HG02885 (cell line): Measurements from ENCODE around the gene DMD.

Experiments used
- ATAC-seq: cut with Tn5 transposase; IDR thresholded peaks from one replicate; pipeline ENCODE4 v1.9.1; 2021; ENCODE audit warnings: mild to moderate bottlenecking; ENCODE audit not compliant: unreplicated experiment, poor library complexity

DMD gene

DNA sequence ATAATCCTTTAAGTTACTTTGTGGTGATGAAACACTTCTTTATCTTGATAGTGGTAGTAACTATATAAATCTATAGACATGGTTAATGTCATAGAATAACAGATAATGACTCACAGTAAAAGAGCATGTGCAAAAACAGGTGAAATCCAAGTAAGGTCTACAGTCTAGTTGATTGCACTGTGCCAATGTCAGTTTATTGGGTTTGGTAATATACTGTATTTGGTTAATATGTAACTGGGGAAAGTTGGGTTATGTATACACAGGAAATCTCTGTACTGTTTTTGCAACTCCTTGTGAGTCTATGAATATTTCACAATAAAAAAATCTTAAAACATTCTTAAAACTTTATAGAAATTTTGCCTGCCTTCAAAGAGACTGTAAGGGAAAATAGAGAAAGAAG is 1071.9 kb downstream of the DMD start:
- no peak for ATAC-seq

DNA sequence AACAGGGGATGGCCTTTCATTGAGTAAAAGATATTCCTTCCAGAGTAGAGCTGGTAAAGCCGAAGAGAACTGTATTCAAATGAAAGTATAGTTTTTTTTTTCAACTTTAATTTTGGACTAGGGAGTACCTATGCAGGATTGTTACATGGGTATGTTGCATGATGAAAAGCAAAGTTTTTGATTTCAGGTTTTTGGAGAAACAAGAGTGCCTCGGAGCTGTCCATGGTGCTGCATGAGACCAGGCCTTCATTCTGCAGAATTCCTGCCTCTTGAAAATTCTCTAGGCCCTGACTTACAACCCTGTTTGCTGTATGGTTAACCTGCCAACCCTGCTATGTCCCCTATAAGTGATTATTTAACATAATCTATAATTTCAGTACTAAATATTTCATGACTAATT is 1073.8 kb downstream of the DMD start:
- no peak for ATAC-seq

DNA sequence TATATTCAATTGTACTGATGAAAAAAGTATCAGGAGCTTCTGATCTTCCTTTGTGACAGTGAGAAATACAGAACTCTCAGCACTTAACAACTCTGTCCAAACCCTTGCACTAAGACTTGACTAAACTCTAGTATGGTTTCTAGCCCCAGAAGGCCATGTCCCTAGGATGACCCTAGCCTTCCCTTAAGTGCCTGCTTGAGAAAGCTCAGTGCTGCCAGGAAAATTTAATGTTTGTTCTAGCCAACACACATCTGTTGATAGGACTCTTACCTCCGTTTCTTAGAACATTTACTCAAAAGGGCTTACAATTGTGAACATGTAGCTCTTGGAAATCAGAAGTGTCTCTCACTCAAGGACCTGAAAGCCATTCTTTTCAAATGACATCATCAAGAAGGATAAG is 1084.4 kb downstream of the DMD start:
- no peak for ATAC-seq

DNA sequence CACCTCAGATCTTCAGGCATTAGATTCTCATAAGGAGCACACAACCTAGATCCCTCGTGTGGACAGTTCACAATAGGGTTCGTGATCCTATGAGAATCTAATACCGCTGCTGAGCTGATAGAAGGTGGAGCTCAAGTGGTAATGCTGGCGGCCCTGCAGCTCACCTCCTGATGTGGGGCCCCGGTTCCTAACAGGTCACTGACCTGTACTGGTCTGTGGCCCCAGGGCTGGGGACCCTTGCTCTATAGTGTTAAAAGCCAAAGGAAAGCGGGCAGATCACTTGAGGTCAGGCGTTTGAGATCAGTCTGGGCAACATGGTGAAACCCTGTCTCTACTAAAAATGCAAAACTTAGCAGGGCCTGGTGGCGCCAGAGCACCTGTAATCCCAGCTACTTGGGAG is 1092.5 kb downstream of the DMD start:
- no peak for ATAC-seq

DNA sequence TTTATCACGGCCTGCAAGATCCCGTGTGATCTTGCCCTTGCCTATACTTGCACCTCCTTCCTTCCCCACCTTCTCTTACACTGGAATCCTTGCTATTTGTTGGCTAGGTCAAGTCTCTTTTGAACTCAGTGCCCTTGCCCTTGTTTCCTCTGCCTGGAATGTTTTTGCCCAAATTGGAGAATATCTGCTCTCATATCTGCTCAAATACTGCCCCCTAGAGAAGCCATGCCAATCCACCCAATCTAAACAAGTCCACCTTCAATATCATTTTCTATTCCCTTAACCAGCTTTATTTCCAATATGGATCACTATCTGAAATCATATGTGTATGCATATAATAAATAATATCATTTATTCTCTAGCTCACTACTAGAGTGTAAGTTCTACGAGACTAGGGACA is 1095.3 kb downstream of the DMD start:
- no peak for ATAC-seq

- no peak for ATAC-seq
Measured at GRCh38 chrX:32087663-32088062, 1123.7 kb downstream of the DMD start.

- no peak for ATAC-seq
Measured at GRCh38 chrX:32084757-32085156, 1126.6 kb downstream of the DMD start.

DNA sequence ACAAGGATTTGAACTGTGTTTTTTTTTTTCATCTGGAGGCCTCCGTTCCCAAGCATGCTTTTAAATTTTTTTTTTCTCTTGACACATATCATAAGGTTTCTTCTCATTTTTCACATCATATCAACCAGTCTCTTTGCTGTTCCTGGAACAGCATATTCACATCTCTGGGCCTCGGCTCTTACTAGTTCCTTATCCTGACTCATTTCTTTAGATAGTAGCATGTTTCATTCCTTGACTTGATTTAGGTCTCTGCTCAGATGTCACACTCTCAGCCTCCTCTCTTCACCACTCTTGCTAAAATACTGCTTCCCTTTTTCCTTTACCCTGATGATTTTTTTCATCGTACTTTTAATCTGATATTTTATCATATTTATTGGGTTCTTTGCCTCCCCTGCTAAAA is 1163.1 kb downstream of the DMD start:
- ATAC-seq: no peak

- ATAC-seq: no peak
Measured at GRCh38 chrX:32045149-32045548, 1166.2 kb downstream of the DMD start.

- ATAC-seq: no peak
Measured at GRCh38 chrX:32041181-32041580, 1170.2 kb downstream of the DMD start.

GRCh38 chrX:32026772-32027171 is 1184.6 kb downstream of the DMD start:
- ATAC-seq: no peak

- no peak for ATAC-seq
Measured at GRCh38 chrX:32024072-32024471, 1187.3 kb downstream of the DMD start.

DNA sequence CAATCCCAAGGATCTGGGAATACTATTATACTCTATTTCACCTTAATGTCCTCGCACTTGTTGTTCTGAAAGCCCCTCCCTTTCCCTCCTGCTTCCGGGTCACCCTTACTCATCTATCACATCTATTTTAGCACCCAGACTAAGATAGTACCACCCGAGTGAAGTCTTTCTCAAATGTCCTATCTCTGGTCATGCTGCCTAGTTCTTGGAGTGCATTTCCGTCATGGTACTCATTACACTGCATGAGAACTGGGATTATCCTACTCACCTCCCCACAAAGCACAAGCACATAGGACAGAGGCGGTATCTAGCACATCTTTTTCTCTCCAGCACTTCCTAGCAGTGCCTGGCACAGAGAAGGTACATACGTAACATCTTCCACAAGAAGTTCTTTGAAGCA is 1195.2 kb downstream of the DMD start:
- ATAC-seq: no peak

DNA sequence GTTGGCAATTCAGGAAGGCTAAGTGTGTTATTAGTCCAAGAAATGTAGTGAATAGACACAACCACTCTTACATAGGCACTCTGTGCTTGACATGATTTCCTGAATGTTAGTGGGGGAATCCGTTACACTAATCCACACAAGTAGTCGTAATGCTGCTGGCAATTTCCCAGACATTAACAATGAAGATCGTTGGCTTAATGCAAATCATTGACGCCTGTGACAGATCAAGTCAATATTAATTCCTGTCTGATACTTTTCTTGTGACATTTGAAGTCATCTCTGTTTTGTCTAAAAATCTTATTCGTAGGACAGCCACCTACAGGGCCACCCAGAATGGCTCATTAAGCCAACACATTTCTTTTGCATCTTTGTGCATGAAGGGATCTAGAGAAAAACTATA is 1200.4 kb downstream of the DMD start:
- ATAC-seq: no peak

DNA sequence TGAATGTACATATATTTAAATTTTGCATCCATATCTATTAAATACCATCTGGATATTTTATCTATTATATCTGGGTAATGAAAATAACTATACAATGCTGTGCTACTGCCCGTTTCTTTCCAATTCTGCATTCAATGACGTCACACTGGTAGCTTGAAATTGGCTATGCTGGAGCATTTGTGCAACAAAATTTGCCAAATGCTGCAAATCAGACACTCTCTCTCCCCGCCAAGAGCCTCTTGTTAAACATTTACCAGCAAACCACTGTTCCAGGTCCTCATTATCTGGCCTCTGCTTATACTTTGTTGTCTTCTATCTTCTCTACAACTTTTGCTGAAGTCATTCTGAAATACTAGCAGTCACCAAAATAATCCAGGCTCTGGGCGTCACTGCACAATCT is 1201.1 kb downstream of the DMD start:
- ATAC-seq: no peak

GRCh38 chrX:31993637-31994036 is 1217.7 kb downstream of the DMD start:
- ATAC-seq: no peak

DNA sequence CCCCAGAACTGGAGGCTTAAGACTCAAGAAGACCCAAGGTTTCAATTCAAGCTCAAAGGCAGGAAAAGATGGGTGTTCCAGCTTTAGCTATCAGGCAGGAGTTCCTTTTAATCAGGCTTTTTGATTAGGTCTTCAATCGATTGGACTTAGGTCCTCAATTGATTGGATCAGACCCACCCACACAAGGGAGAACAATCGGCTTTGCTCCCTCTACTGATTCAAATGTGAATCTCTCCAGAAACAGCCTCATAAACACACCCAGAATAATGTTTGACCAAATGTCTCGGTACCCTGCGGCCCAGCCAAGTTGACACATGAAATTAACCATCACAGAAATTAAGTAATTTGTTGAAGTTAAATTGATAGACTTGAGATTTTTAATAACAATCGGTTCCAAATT is 1222.4 kb downstream of the DMD start:
- ATAC-seq: no peak

DNA sequence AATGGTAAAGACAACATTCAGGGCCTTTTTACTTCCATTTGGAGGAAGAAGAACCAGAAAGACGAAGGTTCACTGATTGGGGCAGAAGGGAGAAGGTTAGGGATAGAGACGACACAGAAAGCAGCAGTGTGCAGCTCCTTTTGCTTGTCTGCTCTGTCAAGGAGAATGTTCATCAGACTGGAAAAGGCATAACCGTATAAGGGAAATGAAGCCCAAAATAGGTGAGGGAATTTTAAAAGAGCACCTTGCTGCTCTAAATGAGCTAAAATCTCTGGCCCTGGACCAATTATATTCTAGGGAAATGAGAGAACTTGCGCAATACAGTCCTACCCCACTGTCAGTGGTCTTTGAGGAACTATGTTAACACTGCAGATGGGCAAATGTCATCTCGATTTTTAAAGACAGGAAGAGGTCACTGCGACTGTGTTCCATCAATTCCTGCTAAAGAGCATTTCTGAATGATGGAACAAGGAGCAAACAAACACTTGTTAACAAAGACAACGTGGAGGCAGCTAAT is 1229.7 kb downstream of the DMD start:
- ATAC-seq: no peak

- ATAC-seq: no peak
Measured at GRCh38 chrX:31969714-31970113, 1241.6 kb downstream of the DMD start.

GRCh38 chrX:31962256-31962655 is 1249.1 kb downstream of the DMD start:
- ATAC-seq: no peak

- ATAC-seq: no peak
Measured at GRCh38 chrX:31934842-31935370, 1276.4 kb downstream of the DMD start.

DNA sequence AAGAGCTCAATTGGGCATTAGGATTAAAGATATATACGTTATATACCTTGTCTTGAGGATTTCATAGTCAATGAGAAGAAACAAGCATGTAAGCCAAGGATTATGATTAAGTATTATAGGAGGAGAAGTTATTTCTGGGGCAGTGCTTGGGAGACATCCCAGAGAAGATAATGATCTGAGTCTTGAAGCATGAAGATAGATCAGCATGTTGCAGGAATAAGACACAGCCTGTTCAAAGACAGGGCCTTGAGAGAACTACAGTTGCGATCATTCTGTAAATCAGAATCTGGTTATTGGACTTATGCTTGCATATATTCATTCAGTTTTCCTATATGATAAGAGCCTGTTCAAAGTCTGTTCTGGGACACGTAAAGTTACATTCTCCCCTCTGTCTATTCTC is 1277.3 kb downstream of the DMD start:
- no peak for ATAC-seq

DNA sequence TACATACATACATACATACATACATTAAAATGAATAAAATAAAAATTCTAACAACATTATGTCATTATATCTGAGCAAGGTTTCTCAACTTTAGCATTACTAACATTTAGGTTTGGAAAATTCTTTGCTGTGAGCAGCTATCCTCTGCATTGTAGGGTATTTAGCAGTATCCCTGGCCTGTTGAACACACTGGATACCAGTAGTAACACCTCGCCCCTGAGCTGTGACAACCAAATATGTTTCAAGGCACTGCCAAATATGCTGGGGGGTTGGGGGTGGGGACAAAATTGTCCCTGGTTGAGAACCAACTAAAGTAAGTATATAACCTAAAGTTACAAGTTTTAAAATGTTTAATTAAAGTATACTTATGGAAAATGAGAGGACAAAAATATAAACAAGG is 1278.6 kb downstream of the DMD start:
- no peak for ATAC-seq
